ENCODE data around the gene ARHGAP4.
A peak's percentile ranks its signal among the peaks of the same experiment; 100 is the strongest.

The ARHGAP4 gene

DNA sequence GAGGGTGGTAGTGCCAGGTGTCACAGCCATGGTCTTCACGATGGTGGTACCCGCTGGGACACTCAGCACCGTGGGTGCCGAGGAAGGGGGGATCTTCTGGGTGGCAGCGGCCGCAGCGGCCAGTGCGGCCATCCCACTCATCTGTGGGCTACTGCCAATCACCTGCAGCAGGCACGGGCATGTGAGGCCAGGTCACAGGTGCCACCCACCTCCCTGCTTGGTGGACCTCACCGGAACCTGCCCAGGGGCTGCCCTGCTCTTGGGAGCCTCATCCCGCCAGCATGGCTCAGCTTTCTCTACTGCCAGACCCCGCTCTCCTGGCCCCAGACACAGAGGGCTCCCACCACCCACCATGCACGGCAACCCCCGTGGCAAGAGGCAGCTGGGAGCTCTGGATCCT lies 32.5 kb upstream of the ARHGAP4 start:
- no peak for TF ChIP-seq GABPA (IDR thresholded peaks at IDR 0.05; ENCODE audit: low read depth)
- no peak for TF ChIP-seq SPI1 (IDR thresholded peaks at IDR 0.05; ENCODE audit: borderline replicate concordance, low read depth)
- TF ChIP-seq REST (IDR thresholded peaks at IDR 0.05; ENCODE audit: insufficient replicate concordance, low read depth) = no peak
- TF ChIP-seq POLR2AphosphoS5 (IDR thresholded peaks at IDR 0.05; ENCODE audit: low read depth) = no peak
- TF ChIP-seq CTCF (IDR thresholded peaks at IDR 0.05; ENCODE audit: insufficient read depth, low read length) = no peak
- H3K27ac ChIP-seq (replicated peaks) = no peak overlapping the region
- no peaks in the 10 kb centered on the region for H3K27me3 ChIP-seq (ENCODE audit: insufficient read depth, poor library complexity, severe bottlenecking)
- no peak overlapping the region for H3K4me3 ChIP-seq (replicated peaks; ENCODE audit: insufficient read depth, low read length)
- no peak for DNase-seq (ENCODE audit: low read depth in 1 of 2, low spot score in 1 of 2)

DNA sequence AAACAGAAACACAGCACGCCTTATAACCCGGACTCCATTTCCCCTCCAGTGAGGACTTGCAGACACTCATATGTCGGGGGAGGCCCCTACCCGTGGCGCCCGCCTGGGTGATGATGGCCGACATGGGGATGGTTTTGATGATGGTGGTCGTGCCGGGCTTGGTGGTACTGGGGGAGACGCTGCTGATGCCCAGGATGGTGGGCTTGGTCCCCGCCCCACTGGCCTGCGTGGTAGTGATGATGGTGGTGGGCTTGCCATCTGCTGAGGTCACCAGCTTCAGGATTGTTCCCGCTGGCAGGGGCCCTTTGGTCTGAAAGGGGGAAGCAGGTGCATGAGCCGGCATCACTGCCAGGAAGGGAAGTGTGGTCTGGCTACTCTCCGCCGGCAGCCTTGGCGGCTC lies 31.2 kb upstream of the ARHGAP4 start:
- DNase-seq (ENCODE audit: low read depth in 1 of 2, low spot score in 1 of 2) = no peak
- no peak overlapping the region for H3K4me3 ChIP-seq (replicated peaks; ENCODE audit: insufficient read depth, low read length)
- no peak for TF ChIP-seq POLR2AphosphoS5 (IDR thresholded peaks at IDR 0.05; ENCODE audit: low read depth)
- TF ChIP-seq CTCF (IDR thresholded peaks at IDR 0.05; ENCODE audit: insufficient read depth, low read length) = no peak
- TF ChIP-seq GABPA (IDR thresholded peaks at IDR 0.05; ENCODE audit: low read depth) = no peak
- TF ChIP-seq SPI1 (IDR thresholded peaks at IDR 0.05; ENCODE audit: borderline replicate concordance, low read depth) = no peak
- no peak for TF ChIP-seq REST (IDR thresholded peaks at IDR 0.05; ENCODE audit: insufficient replicate concordance, low read depth)
- H3K27me3 ChIP-seq (ENCODE audit: insufficient read depth, poor library complexity, severe bottlenecking) = no peaks in the 10 kb centered on the region
- no peak overlapping the region for H3K27ac ChIP-seq (replicated peaks)

GRCh38 chrX:153956044-153956907 lies 30.2 kb upstream of the ARHGAP4 start:
- peak; percentile 65; the same call in 1 of the 2 replicates for TF ChIP-seq POLR2AphosphoS5 (IDR thresholded peaks at IDR 0.05; ENCODE audit: low read depth)
- no peak for TF ChIP-seq SPI1 (IDR thresholded peaks at IDR 0.05; ENCODE audit: borderline replicate concordance, low read depth)
- Histone ChIP-seq H3K4me3 (replicated peaks; ENCODE audit: insufficient read depth, low read length) (no peak overlapping the region), H3K27ac (replicated peaks) (no peak overlapping the region), H3K27me3 (ENCODE audit: insufficient read depth, poor library complexity, severe bottlenecking) (no peaks in the 10 kb centered on the region)
- DNase-seq (ENCODE audit: low read depth in 1 of 2, low spot score in 1 of 2) = no peak

DNA sequence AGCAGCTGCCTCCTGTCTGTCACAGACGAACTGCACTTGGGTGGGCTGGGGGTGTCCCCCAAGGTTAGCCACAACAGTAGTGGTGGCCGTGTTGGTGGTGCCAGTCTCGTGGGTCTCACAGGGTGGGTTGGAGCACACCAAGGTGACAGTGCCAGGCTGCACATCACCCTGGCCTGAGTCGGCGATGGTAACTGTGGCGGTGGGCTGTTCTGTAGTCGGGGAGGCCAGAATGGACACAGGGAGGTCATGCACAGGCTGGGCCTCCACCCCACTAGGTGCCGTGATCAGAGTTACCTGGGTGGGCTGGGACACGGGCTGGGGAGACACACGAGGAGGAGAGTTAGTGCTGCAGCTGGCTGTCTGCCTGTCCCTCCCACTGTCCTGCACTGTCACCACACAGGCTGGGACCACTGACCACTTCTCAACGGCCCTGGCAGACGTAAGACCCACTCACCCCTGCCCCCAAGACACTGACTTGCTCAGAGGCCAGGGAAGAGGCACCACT lies 29.2 kb upstream of the ARHGAP4 start:
- Histone ChIP-seq H3K27ac (replicated peaks) (no peak overlapping the region), H3K4me3 (replicated peaks; ENCODE audit: insufficient read depth, low read length) (no peak overlapping the region), H3K27me3 (ENCODE audit: insufficient read depth, poor library complexity, severe bottlenecking) (no peaks in the 10 kb centered on the region)
- no peak for DNase-seq (ENCODE audit: low read depth in 1 of 2, low spot score in 1 of 2)
- TF ChIP-seq REST (IDR thresholded peaks at IDR 0.05; ENCODE audit: insufficient replicate concordance, low read depth) (no peak), SPI1 (IDR thresholded peaks at IDR 0.05; ENCODE audit: borderline replicate concordance, low read depth) (no peak), GABPA (IDR thresholded peaks at IDR 0.05; ENCODE audit: low read depth) (no peak), CTCF (IDR thresholded peaks at IDR 0.05; ENCODE audit: insufficient read depth, low read length) (no peak), POLR2AphosphoS5 (IDR thresholded peaks at IDR 0.05; ENCODE audit: low read depth) (no peak)
